GM21390 (cell line): ENCODE measurements around the gene CAB39L.

Experiments used
- ATAC-seq: cut with Tn5 transposase; IDR thresholded peaks from one replicate; pipeline ENCODE4 v1.9.1; 2021; ENCODE audit not compliant: unreplicated experiment

CAB39L gene

DNA sequence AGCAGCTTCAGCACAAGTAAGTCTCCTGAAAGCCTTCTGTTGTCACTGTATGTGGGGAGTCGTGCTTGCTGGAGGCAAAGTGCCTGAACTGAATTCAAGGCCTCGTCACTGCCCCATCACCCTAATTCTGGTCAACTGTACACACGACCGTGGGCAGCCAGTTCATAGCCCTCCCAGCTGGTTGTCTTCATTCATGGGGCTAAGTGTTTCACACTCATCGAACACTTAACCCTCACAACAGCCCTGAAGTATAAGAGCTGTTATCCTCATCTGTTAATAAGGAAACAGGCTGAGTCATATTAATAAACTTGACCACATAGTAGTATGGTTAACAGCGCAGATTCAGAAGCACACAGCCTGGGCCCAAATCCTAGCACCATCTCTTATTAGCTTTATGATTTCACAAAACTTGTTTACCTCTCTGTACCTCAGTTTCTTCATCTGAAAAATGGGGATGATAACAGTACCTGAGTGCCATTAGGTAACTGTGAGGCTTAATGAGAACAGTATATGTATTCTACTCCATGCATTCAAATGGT, 129.5 kb downstream of the CAB39L start:
- ATAC-seq = no peak

DNA sequence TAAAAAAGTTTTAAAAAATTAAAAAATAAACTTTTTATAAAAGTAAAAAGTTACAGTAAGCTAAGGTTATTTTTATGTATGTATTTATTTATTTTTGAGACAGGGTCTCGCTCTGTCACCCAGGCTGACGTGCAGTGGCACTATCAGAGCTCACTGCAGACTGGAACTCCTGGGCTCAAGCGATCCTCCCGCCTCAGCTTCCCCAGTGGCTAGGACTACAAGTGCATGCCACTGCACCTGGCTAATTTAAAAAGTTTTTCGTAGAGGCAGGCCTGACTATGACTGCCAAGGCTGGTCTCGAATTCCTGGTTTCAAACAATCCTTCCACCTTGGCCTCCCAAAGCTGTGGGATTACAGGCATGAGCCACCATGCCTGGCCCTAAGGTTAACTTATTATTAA, 132.0 kb downstream of the CAB39L start:
- ATAC-seq = no peak

DNA sequence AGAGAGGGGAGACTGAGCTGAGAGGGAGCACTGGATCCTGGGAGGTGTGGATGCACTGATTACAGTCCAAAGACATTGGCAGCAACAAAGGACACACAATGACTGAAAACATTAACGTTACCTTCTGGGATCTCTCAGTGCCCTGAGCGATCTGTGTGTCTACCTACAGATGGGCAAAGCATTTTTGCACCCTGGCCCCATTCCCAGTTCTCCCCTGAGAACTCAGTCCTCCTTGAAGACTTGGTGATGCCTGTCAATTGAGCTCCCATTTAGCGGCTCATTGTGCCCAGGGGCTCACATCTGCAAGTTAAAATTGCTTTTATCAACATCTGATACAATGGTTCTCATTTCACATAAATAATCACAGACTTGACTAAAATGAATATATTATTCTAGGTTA, 133.6 kb downstream of the CAB39L start:
- ATAC-seq = no peak

DNA sequence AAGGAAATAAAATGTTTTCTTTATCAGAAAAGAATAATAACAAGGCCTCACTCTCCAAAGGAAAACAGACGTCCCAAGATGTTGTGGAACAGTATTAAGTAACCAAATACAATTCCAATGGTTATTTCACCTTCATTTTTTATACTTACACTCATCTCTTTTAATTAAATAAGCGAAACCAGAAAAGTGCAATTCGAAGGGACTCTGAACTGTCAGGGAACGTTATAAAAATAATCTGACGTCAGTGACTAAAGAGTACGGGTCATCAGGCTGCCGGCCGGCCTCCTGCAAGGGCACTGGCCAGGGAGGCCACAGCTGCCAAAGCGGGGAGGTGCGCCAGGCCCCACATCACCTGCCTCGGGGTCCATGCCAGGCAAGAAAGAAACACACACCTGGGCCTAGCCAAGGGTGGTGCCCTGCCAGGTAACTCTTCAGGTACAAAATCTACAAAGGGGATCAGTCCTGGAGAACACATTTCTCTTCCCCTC, 134.9 kb downstream of the CAB39L start:
- no peak for ATAC-seq

DNA sequence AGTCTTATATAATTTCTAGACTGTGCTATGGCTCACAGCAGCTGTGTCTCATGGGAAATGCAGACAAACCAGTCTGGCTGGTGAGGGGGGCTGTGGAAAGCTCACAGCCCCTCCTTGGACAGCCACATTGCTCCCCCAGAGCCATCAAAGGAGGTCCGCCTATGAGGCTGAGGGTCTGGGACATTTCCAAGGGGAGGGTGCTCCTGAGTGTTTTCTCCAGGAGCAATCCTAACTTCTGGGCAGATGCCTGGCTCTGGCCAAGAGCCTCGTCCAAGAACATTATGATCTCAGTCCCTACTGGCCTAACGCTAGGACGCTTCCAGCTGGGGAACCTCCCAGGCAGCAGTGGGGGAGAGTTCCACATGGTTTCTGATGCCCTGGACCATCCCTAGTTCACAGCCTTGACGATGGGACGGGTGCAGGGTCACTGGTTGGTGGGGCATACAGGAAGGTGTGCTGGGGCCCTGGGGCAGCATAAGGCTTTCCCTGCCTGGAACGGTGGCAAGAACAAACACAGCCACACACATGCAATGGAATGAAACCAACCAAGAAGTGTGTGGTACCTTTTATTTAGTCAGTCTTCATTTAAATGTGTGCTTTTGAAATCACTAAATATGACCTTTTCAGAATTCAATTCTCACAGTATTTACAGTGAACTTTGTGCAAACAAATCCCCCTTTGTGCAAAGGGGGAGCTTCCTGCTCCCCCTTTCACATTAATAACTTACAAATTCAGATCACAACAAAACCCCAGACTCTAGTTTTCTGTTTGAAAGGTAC, 135.6 kb downstream of the CAB39L start:
- ATAC-seq = no peak

DNA sequence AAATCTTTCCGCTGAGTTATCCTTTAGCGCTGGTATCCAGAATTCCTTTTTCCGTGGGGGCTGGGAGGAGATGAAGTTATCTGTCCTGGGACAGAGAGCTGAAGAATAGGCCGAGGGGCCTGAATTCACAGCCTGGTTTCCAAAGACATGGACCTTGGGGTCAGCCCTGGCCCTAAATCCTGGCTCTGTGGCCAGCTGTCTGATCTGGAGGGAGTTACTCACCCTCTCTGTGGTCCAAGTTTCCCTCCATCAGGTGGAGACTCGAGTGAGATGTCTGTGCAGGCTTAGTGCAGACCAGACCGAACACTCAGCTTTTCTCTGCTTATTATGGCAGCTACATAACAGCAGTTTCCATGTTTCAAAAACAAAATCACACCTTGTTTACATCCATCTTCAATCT, 136.5 kb downstream of the CAB39L start:
- no peak for ATAC-seq

DNA sequence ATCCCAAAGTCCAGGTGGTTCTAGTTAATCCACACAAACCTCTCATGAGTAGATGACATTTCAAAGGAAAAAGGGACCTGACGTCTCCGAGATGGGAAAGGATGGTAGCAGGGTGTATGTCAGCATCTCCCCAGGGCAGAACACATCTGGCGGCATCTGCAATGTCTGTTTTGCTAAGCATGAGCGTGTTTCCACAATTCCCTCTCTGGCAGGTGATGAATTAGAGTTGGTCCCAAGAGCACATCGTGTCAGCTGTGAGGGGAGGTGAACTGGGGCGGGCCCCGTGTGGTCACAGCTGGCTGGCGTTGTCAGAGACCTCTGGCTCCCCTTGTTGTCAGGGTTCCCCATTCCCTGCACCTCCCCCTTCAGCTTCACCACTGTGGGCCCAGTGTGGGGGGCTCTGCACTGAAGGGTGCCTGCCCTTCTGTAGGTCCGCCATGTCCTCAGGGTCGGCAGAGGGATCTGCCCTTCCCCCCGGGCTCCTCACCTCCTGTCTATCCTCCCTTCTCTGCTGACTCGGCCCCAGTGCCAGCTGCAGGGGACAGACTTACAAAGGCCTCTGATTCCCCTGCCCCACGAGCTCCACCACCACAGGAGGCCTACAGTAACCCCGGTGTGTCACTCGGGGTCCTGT, 138.0 kb downstream of the CAB39L start:
- ATAC-seq = no peak

DNA sequence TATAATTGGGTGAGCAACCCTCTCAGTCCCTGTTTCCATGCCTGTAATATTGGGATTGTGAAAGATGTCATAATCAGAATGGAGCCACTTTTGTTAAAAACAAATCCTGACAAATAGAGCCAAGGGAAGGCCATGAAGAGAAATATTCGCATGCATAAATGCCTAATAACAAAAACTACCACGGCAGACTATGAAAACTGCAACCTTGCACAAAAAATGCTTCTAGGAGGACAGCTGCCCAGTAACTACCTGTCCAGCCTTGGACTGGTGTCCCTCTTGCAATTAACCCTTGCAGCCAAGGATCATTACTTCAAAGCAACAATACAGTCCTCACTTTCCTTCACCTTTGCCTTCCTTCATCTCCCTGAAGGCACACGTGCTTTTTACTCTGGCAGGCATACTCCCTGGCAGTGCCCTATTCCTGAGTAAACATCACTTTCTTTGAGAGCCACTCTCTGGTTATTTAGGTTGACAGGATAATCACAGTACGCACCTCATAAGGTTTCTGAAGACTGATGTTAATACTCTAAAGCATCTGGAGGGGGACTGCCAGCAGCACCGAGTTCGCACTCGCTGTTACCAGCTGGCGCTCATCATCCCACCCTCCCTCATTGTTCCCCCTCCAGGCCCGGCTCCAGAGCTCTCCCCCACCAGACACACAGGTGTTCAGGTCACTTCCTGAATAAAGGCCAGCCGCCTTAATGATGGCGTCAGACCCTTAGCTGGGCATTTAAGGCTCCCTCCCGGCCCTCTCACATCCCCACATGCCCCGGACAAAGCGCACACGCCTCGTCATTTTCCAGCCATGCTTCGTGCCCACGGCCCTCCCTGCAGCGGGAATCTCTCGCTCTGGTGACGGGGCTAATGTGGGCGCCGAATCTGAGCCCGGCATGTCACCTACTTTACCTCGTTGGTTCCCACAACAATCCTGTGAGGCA, 138.8 kb downstream of the CAB39L start:
- ATAC-seq = no peak

DNA sequence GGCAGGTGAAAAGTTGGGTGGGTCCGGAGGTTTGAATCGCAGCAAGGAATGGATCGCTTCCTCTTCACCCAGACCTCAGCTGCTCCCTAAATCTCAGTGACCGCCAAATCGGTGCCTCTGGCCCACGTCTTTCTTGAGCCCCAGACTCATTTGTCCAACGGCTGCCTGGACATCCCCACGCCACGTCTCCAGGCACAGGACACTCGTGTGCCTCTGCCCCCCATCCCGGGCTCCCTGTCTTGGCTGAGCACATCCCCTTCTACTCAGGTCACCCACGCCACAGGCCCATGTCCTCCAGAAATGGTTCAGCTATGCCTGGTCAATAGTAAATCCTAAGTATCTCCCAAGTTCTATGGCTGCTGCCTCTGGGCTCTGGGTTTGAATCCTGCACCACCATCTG, 139.5 kb downstream of the CAB39L start:
- ATAC-seq = no peak

DNA sequence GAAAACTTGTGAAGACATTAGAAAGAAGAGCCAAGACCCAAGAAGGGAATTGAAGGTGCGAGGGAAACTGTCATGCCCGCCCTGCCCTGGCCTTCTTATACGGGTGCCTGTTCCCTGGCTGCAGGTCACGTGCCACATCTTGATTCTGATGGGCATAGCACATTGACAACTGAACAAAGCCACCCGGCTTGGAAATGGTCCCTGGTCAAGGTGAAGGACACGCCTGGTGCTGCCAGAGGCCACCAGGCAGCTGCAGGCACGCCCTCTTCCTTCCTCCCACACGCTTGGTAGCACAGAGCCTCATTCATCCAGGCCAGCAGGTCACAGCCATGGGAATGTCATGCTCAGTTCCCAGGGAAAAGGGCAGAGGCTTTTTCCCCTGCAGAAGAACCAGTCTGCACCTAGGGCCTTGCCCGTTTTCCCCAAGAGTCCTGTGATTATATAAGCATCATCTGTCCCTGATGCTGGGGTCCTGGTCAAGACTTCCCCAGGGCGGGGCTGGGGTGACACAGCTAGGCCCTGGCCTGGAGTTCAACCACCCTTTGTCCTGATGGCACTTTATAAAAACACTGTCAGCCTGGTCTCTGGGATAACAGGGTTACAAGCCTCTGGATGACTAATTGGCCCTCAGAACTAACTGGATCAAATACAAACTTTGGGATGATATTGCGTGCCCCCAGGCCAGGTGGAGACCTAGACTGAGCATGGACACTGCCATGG, 140.2 kb downstream of the CAB39L start:
- no peak for ATAC-seq

DNA sequence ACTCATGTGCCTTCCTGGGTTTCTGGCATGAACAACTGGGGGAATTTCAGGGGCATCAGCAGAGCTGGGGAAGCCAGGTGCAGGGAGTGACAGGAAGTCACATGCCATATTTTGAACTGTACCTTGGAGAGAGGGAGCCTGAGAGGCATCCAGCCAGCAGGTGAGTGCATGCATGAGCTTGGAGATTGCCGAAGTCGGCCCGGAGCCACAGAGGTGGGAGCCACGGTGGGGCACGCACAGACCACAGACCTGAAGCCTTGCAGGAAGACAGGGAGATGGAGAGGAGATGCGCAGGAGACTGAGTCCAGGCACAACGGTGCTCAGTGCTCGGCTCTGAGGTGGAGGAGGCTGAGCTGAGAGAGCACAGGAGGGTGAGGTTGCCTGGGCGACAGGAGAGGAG, 141.0 kb downstream of the CAB39L start:
- ATAC-seq = no peak

DNA sequence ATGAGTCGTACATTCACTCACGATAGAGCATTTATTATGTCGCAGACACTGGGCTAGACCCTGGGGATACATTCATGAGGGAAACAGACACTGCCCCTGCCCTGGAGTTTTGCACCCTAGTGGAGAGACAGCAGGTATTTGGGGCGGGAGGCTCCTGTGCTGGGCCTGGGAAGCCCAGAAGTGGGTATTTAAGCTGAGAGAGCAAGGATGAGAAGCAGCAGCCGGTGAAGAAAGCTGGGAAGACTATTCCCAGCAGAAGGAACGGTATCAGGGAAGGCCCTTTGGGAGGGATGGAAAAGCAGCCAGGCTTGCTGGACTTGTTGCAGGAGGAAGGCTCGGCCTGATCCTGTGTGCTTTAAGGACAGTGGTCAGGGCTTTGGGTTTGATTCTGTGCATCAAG, 141.6 kb downstream of the CAB39L start:
- ATAC-seq = no peak

DNA sequence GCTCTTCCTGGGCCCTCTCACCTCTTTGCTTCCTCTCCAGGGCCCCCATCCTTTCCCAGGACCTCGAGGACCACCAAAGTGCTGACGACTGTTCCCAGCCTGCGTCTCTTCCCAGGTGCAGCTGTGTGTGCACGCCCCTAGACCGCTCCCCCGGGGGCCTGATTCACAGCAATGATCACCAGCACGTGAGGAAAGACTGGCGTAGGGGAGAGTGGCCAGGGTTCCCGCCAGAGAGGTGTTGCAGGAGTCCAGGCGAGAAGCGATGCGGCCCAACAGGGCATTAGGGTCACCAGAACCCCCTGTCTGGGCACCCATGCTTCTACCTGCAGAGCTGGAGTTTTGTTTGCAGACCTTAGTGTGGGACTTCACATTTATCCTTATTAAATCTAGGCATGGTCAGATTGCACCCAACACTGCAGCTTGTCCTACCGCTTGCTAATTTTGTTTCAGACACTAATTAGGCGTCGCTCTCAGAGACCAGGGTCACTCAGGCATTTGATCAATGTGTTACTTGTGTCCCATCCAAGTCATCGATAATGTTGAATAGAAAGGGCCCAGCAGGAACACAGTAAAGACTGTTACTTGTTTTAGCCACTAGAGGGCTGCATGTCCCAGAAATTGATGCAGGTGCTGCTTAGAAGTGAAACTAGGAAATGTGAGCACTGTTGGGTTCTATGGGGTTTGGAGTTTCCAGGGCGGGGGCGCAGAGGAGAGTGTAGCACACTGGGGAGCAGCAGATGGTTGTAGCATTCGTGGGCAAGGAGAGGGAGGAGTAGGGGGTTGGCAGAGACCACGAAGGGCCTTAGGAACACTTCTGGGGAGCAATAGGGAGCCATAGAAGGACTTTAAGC, 142.9 kb downstream of the CAB39L start:
- peak; percentile 93 for ATAC-seq

DNA sequence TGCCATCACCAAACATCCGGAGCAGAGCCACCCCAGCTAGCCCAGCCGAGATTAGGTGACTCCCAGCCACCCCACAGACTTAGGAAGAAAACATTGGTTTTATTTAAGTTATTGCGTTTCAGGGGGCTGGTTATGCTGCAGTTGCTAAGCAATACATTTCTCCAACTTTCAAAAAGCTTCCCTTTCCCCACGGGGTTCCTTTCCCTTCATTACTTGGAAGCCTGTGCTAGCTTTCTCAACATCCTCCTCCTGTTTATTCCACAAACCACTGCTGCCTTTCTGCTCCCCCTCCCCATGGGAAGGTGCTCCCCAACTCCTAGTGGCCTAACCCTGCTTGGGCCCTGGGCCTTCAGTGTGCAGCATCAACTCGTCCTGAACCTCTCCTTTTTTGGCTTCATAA, 143.6 kb downstream of the CAB39L start:
- no peak for ATAC-seq

DNA sequence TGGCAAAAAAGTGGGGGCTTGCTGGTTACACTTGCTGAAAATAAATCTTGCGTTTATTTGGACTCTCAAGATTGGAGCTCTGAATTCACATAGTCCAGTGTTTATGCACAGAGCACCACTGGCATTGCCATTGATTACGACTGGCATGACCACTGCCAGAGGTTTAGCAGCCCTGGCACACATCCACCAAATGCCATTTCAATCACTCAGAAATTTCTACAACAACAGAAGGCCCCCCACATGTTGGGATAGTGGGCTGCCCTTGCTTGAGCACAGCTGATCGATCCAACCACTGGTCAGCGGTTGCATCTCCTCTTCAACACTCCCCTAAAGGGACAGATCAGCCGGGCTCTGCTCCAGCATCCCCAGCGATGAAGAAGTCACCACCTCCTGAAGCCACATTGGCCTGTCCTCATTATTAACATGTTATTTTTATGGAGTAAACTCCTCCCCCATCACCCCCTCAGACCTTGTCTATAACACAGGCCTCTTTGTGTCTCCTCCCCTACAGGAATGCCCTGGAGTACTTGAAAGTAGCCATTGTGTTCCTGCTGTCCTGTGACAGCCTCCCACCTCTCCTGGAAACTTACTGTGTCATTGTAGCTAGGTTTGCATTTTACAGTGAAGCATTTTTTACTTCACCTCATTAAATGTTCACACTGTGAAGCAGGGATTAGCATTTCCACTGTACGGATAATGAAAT, 144.8 kb downstream of the CAB39L start:
- ATAC-seq = no peak

DNA sequence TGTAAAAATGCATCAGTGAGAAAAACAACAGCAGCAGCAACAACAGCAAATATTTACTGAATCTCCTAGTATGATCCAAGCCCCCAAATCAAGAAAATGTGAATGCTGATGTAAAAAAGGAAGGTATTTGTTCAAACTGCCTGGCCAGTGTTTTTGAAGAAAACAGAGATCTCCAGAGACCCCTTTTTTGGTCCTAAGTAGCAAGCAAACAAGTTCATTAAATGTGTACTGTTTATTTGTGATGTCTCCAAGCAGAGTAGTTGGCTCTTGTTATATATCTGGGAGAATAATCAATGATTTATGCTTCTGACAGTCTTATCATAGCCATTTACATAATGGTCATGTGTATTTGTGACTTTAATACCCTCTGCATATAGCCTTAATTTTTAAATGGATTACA, 145.4 kb downstream of the CAB39L start:
- no peak for ATAC-seq

DNA sequence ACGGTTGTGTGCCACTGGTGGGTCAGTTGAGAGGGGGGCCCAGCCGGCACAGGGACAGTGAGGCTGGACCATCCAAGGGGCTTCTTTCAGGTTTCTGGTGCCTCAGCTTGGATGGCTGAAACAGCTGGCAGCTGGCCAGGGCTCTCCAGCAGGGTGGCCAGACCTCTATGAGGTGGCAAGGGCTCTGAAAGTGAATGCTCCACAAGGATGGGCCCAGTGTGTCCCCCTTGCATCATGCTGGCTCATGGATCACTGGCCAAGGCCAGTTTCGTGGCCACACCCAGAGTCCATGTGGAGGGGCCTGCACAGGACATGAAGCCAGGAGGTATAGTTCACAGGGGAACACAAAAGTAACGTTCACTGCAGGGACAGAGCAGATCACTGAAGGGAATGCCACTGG, 146.5 kb downstream of the CAB39L start:
- ATAC-seq = no peak

DNA sequence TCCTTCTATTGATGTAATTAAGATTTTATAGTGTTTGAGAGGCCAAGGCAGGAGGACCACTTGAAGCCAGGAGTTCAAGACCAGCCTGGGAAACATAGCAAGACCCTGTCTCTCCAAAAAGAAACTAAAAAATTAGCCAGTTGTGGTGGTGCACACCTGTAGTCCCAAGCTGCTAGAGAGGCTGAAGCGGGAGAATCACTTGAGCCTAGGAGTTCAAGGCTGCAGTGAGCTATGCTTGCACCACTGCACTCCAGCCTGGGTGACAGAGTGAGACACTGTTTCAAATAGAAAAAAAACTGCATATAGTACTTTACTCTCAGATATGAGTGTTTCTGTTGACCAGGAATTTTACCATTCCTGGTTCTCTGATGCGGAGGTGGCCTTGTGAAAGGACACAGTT, 147.2 kb downstream of the CAB39L start:
- ATAC-seq = no peak

DNA sequence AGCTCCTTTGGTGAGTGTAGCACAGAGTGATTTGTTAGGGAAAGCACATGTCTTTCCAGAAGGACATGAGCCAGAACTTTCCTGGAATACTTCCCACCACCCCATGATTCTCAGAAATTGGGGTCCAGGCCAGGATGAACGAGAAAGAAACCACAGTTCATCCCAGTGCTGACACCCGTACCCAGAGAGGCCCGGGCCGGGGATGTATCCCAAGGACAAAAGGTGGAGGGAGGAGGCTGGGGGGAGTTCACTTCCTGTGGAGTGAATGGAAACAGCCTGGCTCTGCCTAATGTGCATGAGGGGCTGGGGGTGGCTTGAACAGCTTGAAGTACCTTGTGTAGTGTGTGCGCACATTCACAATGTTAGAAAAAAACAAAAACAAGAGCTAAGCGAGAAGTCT, 148.6 kb downstream of the CAB39L start:
- ATAC-seq = no peak
